Measurements from ENCODE around the gene DIP2C.
"Not testable (repeated sequence)": the region's sequence is repeated elsewhere in the genome, so short reads cannot be mapped to it uniquely, and the experiment has no call there.

The DIP2C gene

DNA sequence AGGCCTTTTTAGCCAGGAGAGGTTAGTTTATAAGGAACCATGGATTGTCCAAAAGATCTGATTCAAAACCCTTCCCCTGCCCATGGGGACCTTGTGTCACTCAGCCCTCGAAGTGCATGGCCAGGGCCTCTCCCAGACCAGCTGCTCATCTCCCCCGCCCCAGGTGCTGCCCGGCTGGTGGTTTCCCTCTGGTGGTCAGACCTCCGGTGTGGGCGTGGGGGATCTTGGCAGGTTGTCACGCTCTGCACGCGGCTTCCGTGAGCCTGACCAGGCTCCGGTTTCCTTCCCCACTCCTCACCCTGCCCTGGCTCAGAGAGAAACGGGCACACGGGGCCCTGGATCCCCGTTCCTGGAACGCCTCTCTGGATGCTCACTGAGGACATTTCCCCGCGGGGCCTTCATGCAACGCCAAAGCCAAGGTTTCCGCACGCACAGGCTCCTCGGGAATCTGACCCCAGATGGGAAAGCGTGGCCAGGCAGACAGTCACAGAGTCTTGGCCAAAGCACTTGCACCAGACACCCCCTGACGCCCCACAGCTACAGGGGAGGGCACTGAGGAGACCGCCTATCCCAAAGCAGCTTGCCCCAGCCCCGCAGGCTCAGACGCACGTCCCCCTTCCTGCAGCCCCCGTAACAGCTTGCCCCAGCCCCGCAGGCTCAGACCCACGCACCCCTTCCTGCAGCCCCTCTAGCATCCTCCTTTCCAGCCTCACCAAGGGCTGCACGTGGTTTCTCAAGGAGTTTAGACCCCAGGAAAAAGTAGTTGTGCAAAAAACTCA lies 7.8 kb upstream of the DIP2C start:
- no peak for DNase-seq

DNA sequence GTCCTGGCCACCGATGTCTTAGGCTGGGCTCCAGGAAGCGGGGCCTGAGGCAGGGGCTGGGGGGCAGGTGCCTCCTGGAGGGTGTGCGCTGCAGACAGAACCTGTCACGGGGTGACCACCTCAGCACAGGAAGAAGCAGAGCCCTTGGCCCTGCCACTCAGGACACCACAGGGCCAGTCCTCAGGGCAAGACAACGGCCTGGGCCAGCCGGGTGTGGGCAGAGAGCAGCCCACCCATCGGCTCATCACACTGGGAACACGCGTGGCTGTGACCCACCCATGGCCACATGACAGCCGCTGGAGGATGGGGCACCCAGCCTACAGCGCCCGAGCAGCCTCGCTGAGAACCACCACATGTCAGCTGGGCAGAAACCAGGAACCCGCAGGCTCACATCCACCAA lies 5.9 kb upstream of the DIP2C start:
- no peak for DNase-seq

DNA sequence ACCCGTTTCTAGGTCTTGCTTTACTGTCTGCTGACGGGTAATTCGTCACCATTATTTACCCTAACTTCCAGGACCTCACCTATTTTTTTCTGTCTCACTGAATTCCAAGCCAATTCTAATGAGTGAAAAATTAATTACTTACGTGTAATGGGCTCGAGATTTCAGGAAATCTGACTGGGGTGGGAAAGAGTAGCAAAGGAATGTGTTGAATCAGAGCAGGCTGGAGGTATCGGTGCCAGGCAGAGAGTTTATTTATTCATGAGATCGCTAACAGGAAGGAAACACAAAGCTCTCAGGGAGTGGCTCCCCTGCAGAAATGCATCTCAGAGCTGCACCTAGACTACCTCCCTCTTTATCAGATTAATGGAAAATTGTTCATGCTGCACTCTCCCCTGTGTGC lies 4.0 kb upstream of the DIP2C start:
- peak; percentile 10 for DNase-seq

DNA sequence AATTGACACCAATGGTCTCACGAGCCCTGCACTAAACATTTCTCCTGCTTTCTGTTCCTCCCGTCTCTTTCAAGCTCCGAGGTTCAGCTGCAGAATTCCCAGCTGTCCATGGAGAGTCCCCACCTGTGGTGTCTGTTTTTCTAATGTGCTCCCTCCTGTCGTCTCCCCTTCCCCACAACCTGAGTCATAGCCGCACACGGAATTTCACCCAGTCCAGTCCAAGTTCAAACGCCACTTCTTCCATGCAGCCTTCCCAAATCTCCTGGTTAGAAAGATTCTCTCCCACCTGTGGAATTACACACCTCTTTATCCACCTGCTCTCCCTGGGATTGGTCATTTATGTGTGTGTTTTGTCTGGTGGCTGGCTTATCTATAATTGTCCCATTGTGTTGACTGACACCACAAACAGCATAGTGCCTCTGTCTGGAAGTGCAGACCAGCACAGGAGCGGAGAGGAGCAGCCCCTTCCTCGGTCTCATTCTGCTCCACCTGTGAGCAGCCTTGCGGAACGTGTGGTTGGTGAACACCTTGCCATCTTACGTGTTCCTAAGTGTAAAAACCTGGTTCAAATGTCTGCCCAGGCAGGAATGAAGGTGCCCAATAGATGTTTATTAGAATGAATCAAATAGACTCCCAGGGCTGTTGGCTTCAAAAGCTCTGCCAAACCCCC lies 3.3 kb upstream of the DIP2C start:
- DNase-seq: no peak

DNA sequence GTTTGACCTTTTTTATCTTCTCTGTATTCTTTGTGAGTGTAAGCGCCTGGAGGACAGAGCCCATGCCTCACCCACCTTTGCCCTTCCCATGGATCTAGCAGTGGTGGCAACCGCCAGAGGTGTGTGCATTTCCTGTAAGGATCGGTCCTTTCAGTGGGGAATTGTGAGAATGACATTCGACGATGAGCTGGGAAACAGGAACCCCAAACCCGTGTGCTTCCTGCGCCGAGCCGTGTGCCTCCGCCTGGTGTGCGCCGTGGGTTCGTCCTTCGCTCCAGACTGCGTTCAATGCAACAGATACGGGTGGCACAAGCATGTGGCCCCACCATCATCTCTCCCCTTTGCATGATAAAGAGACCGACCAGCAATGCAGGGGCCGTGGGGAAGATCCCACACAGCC lies 1.7 kb upstream of the DIP2C start:
- DNase-seq: no peak

DNA sequence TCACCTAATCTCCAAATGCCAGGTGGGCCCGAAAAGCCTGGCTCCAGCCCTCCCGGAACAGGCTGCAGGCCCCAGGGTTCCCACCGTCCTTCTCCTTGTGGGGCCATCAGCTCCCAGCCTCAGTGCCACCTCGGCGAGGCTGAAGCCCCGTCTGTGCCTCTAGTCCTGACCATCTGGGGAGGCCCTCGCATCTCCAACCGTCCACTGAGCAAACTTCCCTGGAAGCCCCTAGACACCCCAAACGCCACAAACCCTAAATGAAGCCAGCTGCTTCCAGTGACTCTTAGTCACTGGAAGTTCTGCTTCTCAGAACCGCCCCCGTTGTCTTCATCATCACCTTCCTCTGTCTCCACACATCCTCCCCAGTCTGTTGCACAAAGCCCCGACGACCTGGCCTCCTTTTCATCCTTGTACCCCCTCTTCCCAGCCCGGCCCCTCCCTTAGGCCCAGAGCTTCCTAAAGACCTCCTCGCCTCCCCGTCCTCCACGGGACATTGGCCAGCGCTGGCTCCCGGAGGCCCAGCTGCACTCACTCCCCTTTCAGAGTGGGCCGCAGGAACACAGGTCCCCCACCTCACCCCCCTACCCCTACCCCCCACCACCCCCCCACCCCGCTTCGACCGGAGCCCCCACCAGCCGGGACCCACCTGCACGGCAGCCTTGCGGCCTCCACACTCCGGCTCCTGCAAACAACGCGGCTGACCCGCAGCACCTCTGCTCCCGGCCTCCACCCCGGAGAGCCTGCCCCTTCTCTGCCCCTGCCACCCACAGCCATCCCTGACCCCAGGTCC lies 1.1 kb upstream of the DIP2C start:
- DNase-seq: peak; percentile 11

DNA sequence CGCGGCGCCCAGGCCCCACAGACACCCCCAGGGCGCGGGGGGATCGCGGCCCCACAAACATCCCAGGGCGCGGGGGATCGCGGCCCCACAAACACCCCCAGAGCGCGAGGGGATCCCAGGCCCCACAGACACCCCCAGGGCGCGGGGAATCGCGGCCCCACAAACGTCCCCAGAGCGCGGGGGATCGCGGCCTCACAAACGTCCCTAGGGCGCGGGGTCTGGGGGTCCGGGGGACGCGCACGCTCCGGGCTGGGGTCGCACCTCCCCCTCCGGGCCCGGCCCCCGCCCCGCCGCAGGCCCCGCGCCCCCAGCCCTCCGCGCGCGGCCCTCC lies 382 bp downstream of the DIP2C start:
- DNase-seq: no peak

DNA sequence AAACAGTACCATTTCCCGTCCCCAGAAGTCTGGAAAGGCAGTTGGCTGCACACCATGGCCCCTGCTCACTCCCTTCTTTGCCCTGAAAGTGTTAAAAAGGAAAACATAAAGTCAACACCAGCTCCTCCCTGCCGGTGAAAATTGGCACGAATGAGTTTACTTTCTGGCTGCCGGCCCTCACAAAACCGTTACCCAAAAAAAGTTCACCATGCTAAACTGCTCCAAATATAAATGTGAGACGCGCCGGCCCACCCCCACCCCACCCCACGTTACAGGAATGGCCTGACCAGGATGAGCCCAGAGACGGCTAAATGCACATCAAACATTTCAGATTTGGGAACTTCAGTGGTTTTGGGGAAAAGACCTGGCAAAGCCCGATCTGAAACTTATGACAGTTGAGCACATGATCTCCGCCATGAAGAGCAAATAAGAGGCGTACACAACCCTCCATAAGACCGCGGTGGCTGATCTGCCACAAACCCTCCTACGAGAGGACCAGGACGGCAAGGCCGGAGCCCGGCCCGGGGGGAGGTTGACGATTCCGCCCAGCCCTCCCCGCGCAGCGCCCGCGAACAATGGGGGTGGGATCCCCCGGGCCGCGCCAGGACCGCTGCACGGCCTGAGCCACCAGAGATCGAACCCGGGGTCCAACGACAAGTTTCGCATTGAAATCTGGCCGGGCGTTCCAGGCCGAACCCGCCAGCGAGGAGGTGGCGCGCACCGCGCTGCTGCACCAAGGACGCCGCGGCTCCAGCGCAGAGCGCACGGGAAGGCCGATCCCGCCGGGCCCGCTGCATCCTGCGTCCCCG lies 952 bp downstream of the DIP2C start:
- peak; percentile 46 for DNase-seq

DNA sequence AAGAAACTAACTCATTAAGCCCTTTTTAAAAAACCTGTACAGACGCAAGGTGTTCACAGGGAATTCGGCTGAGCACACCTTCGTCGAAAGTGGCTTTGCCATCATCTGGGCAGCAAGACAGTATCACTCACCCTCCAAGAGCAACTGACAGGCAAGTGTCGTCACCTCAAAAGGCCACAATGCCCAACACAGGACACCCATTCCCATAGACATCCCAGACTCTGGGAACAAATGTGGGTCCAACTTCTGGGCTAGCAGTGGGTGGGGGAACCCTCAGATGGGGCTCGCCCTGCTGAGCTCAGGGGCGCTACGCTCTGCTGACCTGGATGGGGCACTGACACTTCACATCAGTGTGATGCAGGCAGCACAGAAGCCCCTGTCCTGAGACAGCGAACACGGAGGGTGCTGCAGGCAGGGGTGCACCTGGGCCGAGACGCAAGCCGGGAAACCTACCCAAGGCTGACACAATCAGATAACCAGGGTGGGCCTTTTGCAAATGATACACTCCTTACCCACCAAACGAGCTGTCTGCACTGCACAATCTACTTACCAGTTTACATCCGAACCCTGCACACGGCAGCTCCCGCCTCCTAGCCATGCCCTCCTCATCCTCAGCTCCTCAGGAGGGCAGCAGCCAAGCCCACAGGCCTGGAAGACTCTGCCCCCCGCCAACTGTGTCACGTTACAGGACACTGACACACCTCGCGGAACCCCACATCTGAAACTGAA lies 1.7 kb downstream of the DIP2C start:
- DNase-seq: no peak

DNA sequence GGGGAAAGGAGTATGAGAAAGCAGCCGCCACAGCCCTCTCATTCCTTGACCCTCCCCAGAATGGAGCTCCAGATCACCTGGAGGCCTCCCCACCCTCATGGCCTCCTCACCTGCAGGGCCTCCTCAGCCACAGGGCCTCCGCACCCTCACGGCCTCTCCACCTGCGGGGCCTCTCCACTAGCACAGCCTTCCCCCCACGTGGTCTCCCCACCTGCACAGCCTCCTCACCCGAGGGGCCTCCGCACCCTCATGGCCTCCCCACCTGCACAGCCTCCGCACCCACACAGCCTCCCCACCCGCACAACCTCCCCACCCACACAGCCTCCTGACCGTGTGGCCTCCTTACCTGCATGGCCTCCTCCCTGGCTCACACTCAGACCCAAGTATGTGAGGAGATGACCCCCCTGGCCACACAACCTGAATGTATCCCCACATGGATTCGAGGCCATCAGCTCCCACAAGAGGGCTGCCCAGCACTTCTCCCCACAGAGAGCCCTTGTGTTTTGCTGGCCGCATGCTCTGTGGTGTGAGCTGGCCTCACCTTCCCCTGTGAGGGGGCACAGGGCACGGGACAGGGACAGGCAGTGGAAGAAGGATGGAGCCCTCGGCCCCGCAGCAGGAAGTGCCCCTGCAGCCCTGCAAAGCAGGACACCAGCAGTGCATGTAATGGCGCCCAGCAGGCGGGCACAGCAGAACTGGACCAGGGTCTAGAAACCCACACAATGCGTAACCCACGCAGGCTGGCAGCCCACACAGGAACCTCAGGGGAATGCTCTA lies 3.1 kb downstream of the DIP2C start:
- no peak for DNase-seq

DNA sequence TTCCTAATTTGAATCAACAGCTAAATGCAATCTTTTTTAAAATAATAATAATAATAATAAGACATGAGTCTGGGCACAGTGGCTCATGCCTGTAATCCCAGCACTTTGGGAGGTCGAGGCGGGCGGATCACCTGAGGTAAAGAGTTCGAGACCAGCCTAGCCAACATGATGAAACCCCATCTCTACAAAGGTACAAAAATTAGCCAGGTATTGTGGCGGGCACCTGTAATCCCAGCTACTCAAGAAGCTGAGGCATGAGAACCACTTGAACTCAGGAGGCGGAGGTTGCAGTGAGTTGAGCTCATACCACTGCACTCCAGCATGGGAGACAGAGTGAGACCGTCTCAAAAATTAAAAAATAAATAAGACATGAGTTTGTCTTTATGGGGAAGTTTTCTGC lies 3.9 kb downstream of the DIP2C start:
- DNase-seq: no peak

DNA sequence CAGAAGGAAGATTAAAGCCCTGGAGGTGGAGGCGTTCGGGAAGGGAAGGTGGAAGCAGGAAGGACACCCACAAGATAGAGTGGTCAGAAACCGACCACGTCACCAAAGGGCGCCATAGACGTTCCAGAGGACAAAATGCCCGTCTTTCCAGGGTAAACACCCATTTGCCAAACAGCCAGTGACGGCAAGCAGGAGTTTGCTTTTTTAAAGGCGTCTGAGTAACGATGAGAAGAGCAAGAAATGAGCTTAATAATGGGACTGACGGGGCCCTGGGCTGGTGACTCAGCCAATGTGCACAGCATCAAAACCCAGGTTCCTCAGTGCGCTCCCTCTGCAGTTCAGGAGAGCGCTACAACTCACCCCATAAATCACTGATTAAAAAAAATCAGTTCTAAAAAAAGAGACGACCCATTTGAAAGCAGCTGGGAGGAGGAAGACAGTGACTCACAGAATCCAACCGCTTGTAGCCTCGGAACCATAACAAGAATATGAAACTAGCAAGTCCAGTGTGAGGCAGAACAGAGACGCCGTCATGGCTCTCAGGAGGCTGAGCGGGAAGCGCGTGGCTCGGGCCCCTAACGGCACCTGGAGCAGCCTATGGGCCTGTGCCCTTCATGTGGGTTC lies 5.9 kb downstream of the DIP2C start:
- peak; percentile 98 for DNase-seq

DNA sequence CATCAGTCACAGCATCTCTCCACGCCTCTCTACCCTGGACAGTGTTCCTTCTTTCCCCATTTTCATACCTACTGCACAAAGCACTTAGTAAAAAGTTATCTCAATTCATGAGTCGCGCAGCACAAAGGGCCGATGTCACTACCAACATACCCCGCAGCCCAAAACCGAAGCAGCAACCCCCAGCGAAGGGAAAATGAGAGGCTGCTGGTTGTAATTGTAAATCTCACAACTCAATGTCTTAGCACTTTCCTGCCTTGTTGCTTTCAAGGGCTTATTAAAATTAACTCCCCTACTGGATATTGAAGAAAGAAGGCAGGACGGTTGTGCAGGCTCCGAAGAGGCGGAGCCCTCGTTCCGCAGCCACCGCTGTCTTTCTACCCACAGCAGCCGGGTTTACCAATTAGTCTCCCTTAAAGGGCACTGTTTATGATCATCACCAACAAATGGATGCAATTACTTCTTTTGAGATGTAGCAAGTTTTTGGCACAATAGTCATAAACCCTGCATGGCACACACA lies 6.5 kb downstream of the DIP2C start:
- peak; percentile 9 for DNase-seq

DNA sequence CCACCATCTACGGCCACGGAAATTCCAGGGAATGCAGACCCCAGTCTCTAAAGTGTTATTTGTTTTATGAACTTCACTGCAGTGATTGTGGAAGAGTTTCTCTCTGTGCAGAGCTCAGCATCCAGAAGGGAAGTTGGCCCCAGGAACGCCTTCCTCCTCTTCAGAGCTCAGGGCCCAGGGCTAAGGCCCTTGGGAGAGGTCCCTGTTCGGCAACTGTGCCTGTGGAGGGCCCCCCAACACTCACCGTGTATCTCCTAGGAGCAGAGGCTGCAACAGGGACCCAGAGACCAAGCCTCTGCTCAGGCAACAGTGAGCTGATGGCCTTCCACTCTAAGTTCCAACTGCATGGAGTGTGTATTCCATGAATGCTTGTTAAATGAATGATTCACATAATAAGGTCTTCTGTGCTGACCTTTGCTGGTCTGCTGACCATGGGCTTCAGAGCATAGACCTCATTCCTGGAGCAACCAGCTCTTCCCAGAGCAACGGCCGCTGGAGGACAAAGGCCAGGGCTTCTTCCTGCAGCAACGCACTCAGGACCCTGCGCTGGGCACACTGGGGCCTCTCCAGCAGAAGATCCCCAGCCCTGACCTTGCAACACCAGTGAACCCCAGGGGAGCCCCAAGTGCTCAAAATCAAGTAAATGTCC lies 7.7 kb downstream of the DIP2C start:
- peak; percentile 50 for DNase-seq

DNA sequence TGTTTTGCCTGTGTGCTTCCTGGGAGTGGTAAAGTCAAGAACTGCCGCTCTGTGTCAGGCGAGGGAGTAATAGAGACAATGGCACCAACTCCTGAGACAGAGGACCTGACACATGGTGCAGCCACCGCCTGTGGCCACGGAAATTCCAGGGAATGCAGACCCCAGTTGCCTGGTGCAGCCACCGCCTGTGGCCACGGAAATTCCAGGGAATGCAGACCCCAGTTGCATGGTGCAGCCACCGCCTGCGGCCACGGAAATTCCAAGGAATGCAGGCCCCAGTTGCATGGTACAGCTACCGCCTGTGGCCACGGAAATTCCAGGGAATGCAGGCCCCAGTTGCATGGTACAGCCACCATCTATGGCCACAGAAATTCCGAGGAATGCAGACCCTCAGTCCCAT lies 8.7 kb downstream of the DIP2C start:
- no peak for DNase-seq

DNA sequence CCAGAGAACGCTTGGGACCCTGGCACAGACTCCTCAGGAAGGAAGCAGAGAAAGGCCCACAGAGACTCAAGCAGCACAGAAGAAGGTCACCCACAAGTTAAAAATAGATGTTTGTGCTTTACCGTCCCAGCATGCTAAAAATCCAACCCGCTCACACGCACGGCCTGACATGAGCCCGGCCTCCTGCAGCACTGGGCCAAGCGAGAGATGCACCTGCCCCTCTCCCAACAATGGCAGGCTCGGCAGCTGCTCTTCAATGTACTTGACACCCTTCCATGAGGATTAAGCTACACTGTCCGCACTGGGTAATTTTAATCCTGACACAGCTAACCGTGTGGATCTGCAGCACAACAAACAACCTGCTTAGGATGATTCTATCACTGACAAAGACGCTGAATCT lies 9.3 kb downstream of the DIP2C start:
- DNase-seq: no peak

DNA sequence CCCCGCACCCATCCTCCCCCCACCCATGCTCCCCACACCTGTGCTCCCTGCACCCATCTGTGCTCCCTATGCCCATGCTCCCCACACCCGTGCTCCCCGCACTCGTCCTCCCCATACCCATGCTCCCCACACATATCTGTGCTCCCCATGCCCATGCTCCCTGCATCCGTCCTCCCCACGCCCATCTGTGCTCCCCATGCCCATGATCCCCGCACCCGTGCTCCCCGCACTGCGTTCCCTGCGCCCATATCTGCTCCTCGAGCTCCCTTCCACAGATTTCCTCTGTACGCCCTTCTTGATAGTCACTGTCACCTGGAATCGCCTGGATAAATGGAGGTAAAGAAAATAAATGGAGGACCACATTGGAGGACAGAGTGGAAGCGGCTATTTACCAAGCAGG lies 9.9 kb downstream of the DIP2C start:
- no peak for DNase-seq

DNA sequence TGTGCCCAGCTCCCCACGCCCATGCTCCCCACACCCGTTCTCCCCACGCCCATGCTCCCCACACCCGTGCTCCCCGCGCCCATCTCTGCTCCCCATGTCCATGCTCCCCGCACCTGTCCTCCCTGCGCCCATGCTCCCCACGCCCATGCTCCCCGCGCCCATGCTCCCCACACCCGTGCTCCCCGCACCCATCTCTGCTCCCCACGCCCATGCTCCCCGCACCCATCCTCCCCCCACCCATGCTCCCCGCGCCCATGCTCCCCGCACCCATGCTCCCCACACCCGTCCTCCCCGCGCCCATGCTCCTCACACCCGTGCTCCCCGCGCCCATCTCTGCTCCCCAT lies 10.8 kb downstream of the DIP2C start:
- not testable (repeated sequence) for DNase-seq

DNA sequence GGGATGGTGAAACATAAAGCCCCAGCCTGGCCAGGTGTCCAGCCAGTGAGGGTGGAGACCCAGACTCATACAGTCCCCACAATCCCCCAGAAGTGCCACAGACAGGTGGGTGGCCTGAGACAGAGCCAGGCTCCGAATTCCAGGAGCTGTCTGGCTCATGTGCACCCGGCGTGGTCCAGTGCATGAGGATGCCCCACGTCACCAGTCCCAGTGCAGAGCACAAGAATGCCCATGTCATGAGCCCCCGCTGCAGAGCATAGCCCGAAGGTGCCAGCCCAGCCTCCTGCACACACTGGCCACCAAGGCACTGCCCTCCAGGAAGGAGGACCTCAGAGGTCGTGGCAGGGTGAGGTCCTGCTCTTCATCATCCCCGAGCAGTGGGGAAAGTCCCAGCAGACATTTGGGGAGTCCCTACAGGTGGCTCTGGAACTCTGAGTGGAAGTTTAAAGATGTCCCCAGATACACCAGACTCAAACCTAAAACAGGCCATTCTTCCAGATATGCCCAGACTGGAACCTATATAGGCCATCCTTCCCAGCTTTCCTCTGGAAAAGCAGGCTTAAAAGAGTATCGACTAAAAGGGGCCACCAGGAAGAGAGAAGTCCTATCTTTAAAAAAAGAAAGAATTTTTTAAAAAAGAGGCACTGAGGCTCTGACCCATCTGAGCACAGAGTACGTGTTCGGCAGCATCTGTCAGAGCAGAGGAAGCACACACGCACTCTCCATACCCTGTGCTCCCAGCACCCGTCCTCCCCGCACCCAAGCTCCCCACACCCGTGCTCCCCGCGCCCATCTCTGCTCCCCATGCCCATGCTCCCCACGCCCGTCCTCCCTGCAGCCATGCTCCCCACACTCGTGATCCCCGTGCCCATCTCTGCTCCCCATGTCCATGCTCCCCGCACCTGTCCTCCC lies 11.5 kb downstream of the DIP2C start:
- no peak for DNase-seq

Measured in HCEC 1CT (cell line).